ENCODE data around the gene RSL24D1.
A peak's percentile ranks its signal among the peaks of the same experiment; 100 is the strongest.

RSL24D1 gene

GRCh38 chr15:55196458-55197361, at the start of gene RSL24D1:
Gene RSL24D1 (minus strand): TSS chr15:55196941. CDS start chr15:55196890, 51 bp downstream.
- peaks cover 6% of the 10 kb centered on the region; the same call in 1 of the 2 replicates for H3K9me3 ChIP-seq
- in situ Hi-C loops (cut with MboI; ENCODE audit: low sequenced_read_pairs): no loop called here
- peak within 1 kb of the TSS; percentile 85 for H3K4me3 ChIP-seq
- peaks cover 19% of the 10 kb centered on the region for H3K4me1 ChIP-seq
- H3K27me3 ChIP-seq (ENCODE audit: low read depth): no peaks in the 10 kb centered on the region
- peaks cover 30% of the 10 kb centered on the region for H3K36me3 ChIP-seq (replicated peaks)
- peak; percentile 96 to 97 for DNase-seq (ENCODE audit: low spot score in 2 of 2)

- in situ Hi-C loops (cut with MboI; ENCODE audit: low sequenced_read_pairs): no loop called here
- H3K4me3 ChIP-seq: no peak overlapping the region
- DNase-seq (ENCODE audit: low spot score in 2 of 2): no peak
- no peaks in the 10 kb centered on the region for H3K36me3 ChIP-seq (replicated peaks)
- no peaks in the 10 kb centered on the region for H3K9me3 ChIP-seq
- peaks cover 2% of the 10 kb centered on the region; the same call in 1 of the 2 replicates for H3K4me1 ChIP-seq
- no peaks in the 10 kb centered on the region for H3K27me3 ChIP-seq (ENCODE audit: low read depth)
Measured at GRCh38 chr15:55245059-55245458, 48.3 kb upstream of the RSL24D1 start.

- Histone ChIP-seq H3K9me3 (no peaks in the 10 kb centered on the region), H3K27me3 (ENCODE audit: low read depth) (no peaks in the 10 kb centered on the region), H3K36me3 (replicated peaks) (no peaks in the 10 kb centered on the region), H3K4me1 (no peaks in the 10 kb centered on the region; the same call in 1 of the 2 replicates), H3K4me3 (no peak overlapping the region)
- no peak for DNase-seq (ENCODE audit: low spot score in 2 of 2)
- in situ Hi-C loops (cut with MboI; ENCODE audit: low sequenced_read_pairs): no loop called here
Measured at GRCh38 chr15:55241891-55242290, 45.1 kb upstream of the RSL24D1 start.

GRCh38 chr15:55241186-55241585, 44.4 kb upstream of the RSL24D1 start:
- H3K4me1 ChIP-seq: no peaks in the 10 kb centered on the region
- H3K9me3 ChIP-seq: no peaks in the 10 kb centered on the region
- no peak for DNase-seq (ENCODE audit: low spot score in 2 of 2)
- no peak overlapping the region for H3K4me3 ChIP-seq
- H3K36me3 ChIP-seq (replicated peaks): no peaks in the 10 kb centered on the region
- no peaks in the 10 kb centered on the region for H3K27me3 ChIP-seq (ENCODE audit: low read depth)
- in situ Hi-C loops (cut with MboI; ENCODE audit: low sequenced_read_pairs): no loop called here

GRCh38 chr15:55240125-55240760, 43.5 kb upstream of the RSL24D1 start:
- Histone ChIP-seq H3K9me3 (no peaks in the 10 kb centered on the region), H3K36me3 (replicated peaks) (no peaks in the 10 kb centered on the region), H3K4me1 (no peaks in the 10 kb centered on the region), H3K4me3 (no peak overlapping the region), H3K27me3 (ENCODE audit: low read depth) (no peaks in the 10 kb centered on the region)
- in situ Hi-C loops (cut with MboI; ENCODE audit: low sequenced_read_pairs): no loop called here
- DNase-seq (ENCODE audit: low spot score in 2 of 2): no peak

GRCh38 chr15:55239440-55240124, 42.8 kb upstream of the RSL24D1 start:
- DNase-seq (ENCODE audit: low spot score in 2 of 2): no peak
- Histone ChIP-seq H3K4me3 (no peak overlapping the region), H3K36me3 (replicated peaks) (no peaks in the 10 kb centered on the region), H3K9me3 (no peaks in the 10 kb centered on the region), H3K27me3 (ENCODE audit: low read depth) (no peaks in the 10 kb centered on the region), H3K4me1 (no peaks in the 10 kb centered on the region)
- in situ Hi-C loops (cut with MboI; ENCODE audit: low sequenced_read_pairs): no loop called here

- no peak for DNase-seq (ENCODE audit: low spot score in 2 of 2)
- Histone ChIP-seq H3K9me3 (no peaks in the 10 kb centered on the region), H3K4me1 (no peaks in the 10 kb centered on the region), H3K4me3 (no peak overlapping the region), H3K36me3 (replicated peaks) (no peaks in the 10 kb centered on the region), H3K27me3 (ENCODE audit: low read depth) (no peaks in the 10 kb centered on the region)
- in situ Hi-C loops (cut with MboI; ENCODE audit: low sequenced_read_pairs): no loop called here
Measured at GRCh38 chr15:55238877-55239276, 42.1 kb upstream of the RSL24D1 start.

GRCh38 chr15:55237219-55238130, 40.7 kb upstream of the RSL24D1 start:
- Histone ChIP-seq H3K27me3 (ENCODE audit: low read depth) (no peaks in the 10 kb centered on the region), H3K4me3 (no peak overlapping the region), H3K9me3 (no peaks in the 10 kb centered on the region), H3K4me1 (no peaks in the 10 kb centered on the region), H3K36me3 (replicated peaks) (no peaks in the 10 kb centered on the region)
- in situ Hi-C loops (cut with MboI; ENCODE audit: low sequenced_read_pairs): no loop called here
- no peak for DNase-seq (ENCODE audit: low spot score in 2 of 2)

GRCh38 chr15:55235546-55236036, 38.9 kb upstream of the RSL24D1 start:
- Histone ChIP-seq H3K4me1 (no peaks in the 10 kb centered on the region), H3K4me3 (no peak overlapping the region), H3K9me3 (no peaks in the 10 kb centered on the region), H3K27me3 (ENCODE audit: low read depth) (no peaks in the 10 kb centered on the region), H3K36me3 (replicated peaks) (no peaks in the 10 kb centered on the region)
- no peak for DNase-seq (ENCODE audit: low spot score in 2 of 2)
- in situ Hi-C loops (cut with MboI; ENCODE audit: low sequenced_read_pairs): no loop called here

- H3K9me3 ChIP-seq: no peaks in the 10 kb centered on the region
- no peaks in the 10 kb centered on the region for H3K36me3 ChIP-seq (replicated peaks)
- no peak for DNase-seq (ENCODE audit: low spot score in 2 of 2)
- in situ Hi-C loops (cut with MboI; ENCODE audit: low sequenced_read_pairs): no loop called here
- H3K27me3 ChIP-seq (ENCODE audit: low read depth): no peaks in the 10 kb centered on the region
- H3K4me3 ChIP-seq: no peak overlapping the region
- H3K4me1 ChIP-seq: no peaks in the 10 kb centered on the region
Measured at GRCh38 chr15:55234800-55235104, 38.0 kb upstream of the RSL24D1 start.

GRCh38 chr15:55234104-55234799, 37.5 kb upstream of the RSL24D1 start:
- DNase-seq (ENCODE audit: low spot score in 2 of 2): no peak
- Histone ChIP-seq H3K4me3 (no peak overlapping the region), H3K9me3 (no peaks in the 10 kb centered on the region), H3K36me3 (replicated peaks) (no peaks in the 10 kb centered on the region), H3K27me3 (ENCODE audit: low read depth) (no peaks in the 10 kb centered on the region), H3K4me1 (no peaks in the 10 kb centered on the region)
- in situ Hi-C loops (cut with MboI; ENCODE audit: low sequenced_read_pairs): no loop called here

- no peaks in the 10 kb centered on the region for H3K36me3 ChIP-seq (replicated peaks)
- H3K4me1 ChIP-seq: no peaks in the 10 kb centered on the region
- H3K4me3 ChIP-seq: no peak overlapping the region
- H3K27me3 ChIP-seq (ENCODE audit: low read depth): no peaks in the 10 kb centered on the region
- in situ Hi-C loops (cut with MboI; ENCODE audit: low sequenced_read_pairs): no loop called here
- no peak for DNase-seq (ENCODE audit: low spot score in 2 of 2)
- no peaks in the 10 kb centered on the region for H3K9me3 ChIP-seq
Measured at GRCh38 chr15:55231455-55231854, 34.7 kb upstream of the RSL24D1 start.

- in situ Hi-C loops (cut with MboI; ENCODE audit: low sequenced_read_pairs): no loop called here
- H3K9me3 ChIP-seq: no peaks in the 10 kb centered on the region
- no peaks in the 10 kb centered on the region for H3K27me3 ChIP-seq (ENCODE audit: low read depth)
Measured at GRCh38 chr15:55230953-55231352, 34.2 kb upstream of the RSL24D1 start.

More at GRCh38 chr15:55230953-55231352, 34.2 kb upstream of the RSL24D1 start:
- no peaks in the 10 kb centered on the region for H3K36me3 ChIP-seq (replicated peaks)
- H3K4me1 ChIP-seq: no peaks in the 10 kb centered on the region
- no peak for DNase-seq (ENCODE audit: low spot score in 2 of 2)
- H3K4me3 ChIP-seq: no peak overlapping the region

Measured in HAP-1 (cell line).